Measurements from ENCODE around the gene THAP3. TPM values are rescaled to one million over a fixed set of nuclear protein-coding genes. Genes with fewer than 3 reads are reported as not detected.

Gene THAP3
- total and polyA plus RNA-seq, 9 of the 15 experiments (the other 6 are each of a cell fraction or from before 2014, with no cell fraction given): 1.9 to 31.2 (median 18.2) TPM

DNA sequence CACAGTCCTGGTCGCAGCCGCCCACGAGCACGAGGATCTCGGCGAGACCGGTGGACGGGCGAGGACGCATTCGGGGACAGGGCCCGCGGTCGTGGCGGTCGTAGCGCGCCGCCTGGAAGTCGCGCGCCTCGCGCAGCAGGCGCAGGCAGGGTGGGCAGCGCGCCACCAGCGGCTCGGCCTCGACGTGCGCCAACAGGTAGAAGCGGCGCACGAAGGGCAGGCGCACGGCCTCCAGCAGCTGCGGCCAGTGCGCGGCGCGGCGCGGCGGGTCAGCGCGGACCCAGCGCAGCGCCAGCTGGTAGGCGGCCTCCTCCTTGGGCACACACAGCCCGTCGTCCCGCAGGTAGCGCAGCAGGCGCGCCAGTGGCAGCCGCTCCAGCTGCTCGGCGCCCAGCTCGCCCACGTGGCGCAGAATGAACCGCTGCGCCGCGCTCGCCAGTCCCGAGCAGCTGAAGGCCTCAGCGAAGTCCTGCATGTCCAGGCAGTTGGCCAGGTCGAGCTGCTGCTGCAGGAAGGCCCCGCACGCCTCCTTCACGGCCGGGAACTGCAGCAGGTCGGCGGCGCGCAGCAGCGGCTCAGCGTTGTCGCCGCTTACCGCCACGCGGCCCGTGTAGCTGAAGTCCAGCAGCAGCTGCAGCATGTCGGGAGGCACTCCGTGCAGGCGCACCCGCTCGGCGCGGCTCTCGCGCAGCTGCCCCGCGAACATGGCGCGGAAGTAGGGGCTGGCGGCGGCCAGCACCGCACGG is 22.6 kb upstream of the THAP3 start (continued):
- TF ChIP-seq CXXC5 (CRISPR knock-in tag; IDR thresholded peaks at IDR 0.05): no peak; the same call in 1 of the 2 replicates
- peak; percentile 89 for TF ChIP-seq CHD1 (IDR thresholded peaks at IDR 0.05; ENCODE audit: low read length)
- TF ChIP-seq ELF2 (CRISPR knock-in tag; IDR thresholded peaks at IDR 0.05): peak; percentile 77; the same call in 1 of the 2 replicates
- TF ChIP-seq NFRKB (IDR thresholded peaks at IDR 0.05; ENCODE audit: low read depth): no peak
- TF ChIP-seq NFIX (CRISPR knock-in tag; IDR thresholded peaks at IDR 0.05; ENCODE audit: low read depth): no peak
- TF ChIP-seq HDAC8 (tag; IDR thresholded peaks at IDR 0.05): no peak
- no peak for TF ChIP-seq EHMT2 (IDR thresholded peaks at IDR 0.05)
- TF ChIP-seq DLX4 (CRISPR knock-in tag; IDR thresholded peaks at IDR 0.05): no peak
- no peak for TF ChIP-seq ESRRA (IDR thresholded peaks at IDR 0.05; ENCODE audit: borderline replicate concordance, low read depth)
- TF ChIP-seq HDGF (IDR thresholded peaks at IDR 0.05): no peak
- TF ChIP-seq CTBP1 (IDR thresholded peaks at IDR 0.05; ENCODE audit: borderline replicate concordance): peak; percentile 87
- TF ChIP-seq IRF9 (tag; IDR thresholded peaks at IDR 0.05): no peak
- TF ChIP-seq PYGO2 (tag; IDR thresholded peaks at IDR 0.05): no peak
- no peak for TF ChIP-seq TRIM28 (IDR thresholded peaks at IDR 0.05)
- no peak for TF ChIP-seq KHSRP (IDR thresholded peaks at IDR 0.05)
- TF ChIP-seq NCOA2 (IDR thresholded peaks at IDR 0.05; ENCODE audit: partially characterized antibody in 2 of 2): no peak
- TF ChIP-seq, protein P1, sequence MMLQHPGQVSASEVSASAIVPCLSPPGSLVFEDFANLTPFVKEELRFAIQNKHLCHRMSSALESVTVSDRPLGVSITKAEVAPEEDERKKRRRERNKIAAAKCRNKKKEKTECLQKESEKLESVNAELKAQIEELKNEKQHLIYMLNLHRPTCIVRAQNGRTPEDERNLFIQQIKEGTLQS (IDR thresholded peaks at IDR 0.05): no peak
- TF ChIP-seq, protein P1 (CRISPR knock-in tag; conservative IDR thresholded peaks at IDR 0.05): no peak
- peak in 1 of 2 experiments; percentile 8; a peak in 1 of 4 replicates for TF ChIP-seq FOXA3 (CRISPR knock-in tag; conservative IDR thresholded peaks at IDR 0.05 in 1 of 2, IDR thresholded peaks at IDR 0.05 in 1 of 2)
- no peak for TF ChIP-seq SLC30A9 (CRISPR knock-in tag; IDR thresholded peaks at IDR 0.05)
- no peak for TF ChIP-seq CREBBP (IDR thresholded peaks at IDR 0.05; ENCODE audit: low read depth, low read length)
- TF ChIP-seq ZNF384 (IDR thresholded peaks at IDR 0.05; ENCODE audit: low read depth, low read length): no peak
- no peak for TF ChIP-seq SNIP1 (IDR thresholded peaks at IDR 0.05; ENCODE audit: low read depth)
- TF ChIP-seq, protein P2, sequence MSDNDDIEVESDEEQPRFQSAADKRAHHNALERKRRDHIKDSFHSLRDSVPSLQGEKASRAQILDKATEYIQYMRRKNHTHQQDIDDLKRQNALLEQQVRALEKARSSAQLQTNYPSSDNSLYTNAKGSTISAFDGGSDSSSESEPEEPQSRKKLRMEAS (CRISPR knock-in tag; IDR thresholded peaks at IDR 0.05): peak; percentile 86
- peak; percentile 9 for TF ChIP-seq HNRNPK (IDR thresholded peaks at IDR 0.05; ENCODE audit: low read depth, low read length, poor library complexity, severe bottlenecking)
- TF ChIP-seq RFX7 (CRISPR knock-in tag; IDR thresholded peaks at IDR 0.05): no peak
- TF ChIP-seq ZNF263 (CRISPR knock-in tag; IDR thresholded peaks at IDR 0.05; ENCODE audit: borderline replicate concordance): no peak
- TF ChIP-seq ZBED1 (IDR thresholded peaks at IDR 0.05): no peak
- TF ChIP-seq HOXB6 (CRISPR knock-in tag; IDR thresholded peaks at IDR 0.05; ENCODE audit: borderline replicate concordance): no peak

Data from K562 (cell line).